ENCODE data around the gene EFCAB5. TPM values are rescaled to one million over a fixed set of nuclear protein-coding genes. Genes with fewer than 3 reads are reported as not detected.

EFCAB5 gene
- polyA plus RNA-seq, 1 of the 3 experiments (the other 2 are of a cell fraction), result 0.05 TPM

DNA sequence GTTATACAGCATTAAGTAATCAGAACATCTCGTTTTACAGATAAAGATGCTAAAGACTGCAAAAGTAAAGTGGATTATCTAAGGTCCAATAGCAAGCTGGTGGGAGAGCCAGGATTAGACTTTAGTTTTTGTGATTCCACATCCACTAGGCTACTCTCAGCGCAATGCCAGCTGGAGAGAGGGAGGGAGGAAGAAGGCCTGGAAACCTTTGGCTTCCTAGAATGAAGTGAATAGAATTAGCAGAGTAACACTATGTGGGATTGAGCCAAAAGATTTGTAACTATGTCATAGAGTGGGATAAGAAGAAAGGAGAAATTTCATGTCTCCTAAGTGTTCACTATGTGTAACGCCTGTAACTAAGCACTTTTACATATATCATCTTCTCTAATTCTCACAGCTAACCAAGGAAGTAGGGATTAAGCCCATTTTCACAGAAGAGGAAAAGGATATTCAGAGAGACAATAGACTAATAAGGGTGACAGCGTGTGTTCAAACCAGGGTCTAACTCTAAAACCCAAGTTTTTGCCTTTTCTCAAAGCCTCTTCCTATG, 149.8 kb downstream of the EFCAB5 start:
- ChIA-PET POLR2A (no interaction called here), CTCF (interaction anchor here (0.8 to 3.6 kb wide), 6 partner anchors 13 to 519 kb away, joined by 3 to 42 read pairs (median 4); no protein-coding TSS in a partner anchor)
- Histone ChIP-seq H3K4me2 (peak overlapping the region; percentile 43; the same call in 1 of the 2 replicates), H3K9me2 (no peaks in the 10 kb centered on the region), H3K9me3 (no peaks in the 10 kb centered on the region), H3K27ac (ENCODE audit: low read depth in 2 of 2, low read length in 1 of 2) (peak overlapping the region in 1 of 2 experiments; percentile 70; a peak in 3 of 4 replicates), H3K4me1 (ENCODE audit: control insufficient read depth in 1 of 2, insufficient read depth in 2 of 2, low read depth in 1 of 2, low read length in 1 of 2) (peaks cover 0 to 31% of the 10 kb centered on the region in 2 experiments; a peak in 2 of 4 replicates), H3K79me2 (ENCODE audit: insufficient read depth) (no peaks in the 10 kb centered on the region), H2AFZ (ENCODE audit: low read depth) (peak overlapping the region; percentile 61; the same call in 1 of the 2 replicates), H3K9ac (no peak overlapping the region; the same call in 1 of the 2 replicates), H3F3A (replicated peaks; ENCODE audit: insufficient read depth) (peaks cover 25% of the 10 kb centered on the region), H3K36me3 (replicated peaks in 1 of 2; ENCODE audit: control insufficient read depth in 1 of 2, insufficient read depth in 2 of 2, low read length in 1 of 2) (no peaks in the 10 kb centered on the region), H4K20me1 (ENCODE audit: insufficient read depth) (no peaks in the 10 kb centered on the region), H3K4me3 (ENCODE audit: low read depth in 2 of 2, low read length in 1 of 2) (no peak overlapping the region; a peak in 1 of 4 replicates), H3K27me3 (ENCODE audit: insufficient read depth) (no peaks in the 10 kb centered on the region)
- TF ChIP-seq YY1 (IDR thresholded peaks at IDR 0.05; ENCODE audit: low read depth), result no peak
- TF ChIP-seq EZH2phosphoT487 (IDR thresholded peaks at IDR 0.05; ENCODE audit: borderline replicate concordance, low read depth), result no peak
- TF ChIP-seq, protein P1, sequence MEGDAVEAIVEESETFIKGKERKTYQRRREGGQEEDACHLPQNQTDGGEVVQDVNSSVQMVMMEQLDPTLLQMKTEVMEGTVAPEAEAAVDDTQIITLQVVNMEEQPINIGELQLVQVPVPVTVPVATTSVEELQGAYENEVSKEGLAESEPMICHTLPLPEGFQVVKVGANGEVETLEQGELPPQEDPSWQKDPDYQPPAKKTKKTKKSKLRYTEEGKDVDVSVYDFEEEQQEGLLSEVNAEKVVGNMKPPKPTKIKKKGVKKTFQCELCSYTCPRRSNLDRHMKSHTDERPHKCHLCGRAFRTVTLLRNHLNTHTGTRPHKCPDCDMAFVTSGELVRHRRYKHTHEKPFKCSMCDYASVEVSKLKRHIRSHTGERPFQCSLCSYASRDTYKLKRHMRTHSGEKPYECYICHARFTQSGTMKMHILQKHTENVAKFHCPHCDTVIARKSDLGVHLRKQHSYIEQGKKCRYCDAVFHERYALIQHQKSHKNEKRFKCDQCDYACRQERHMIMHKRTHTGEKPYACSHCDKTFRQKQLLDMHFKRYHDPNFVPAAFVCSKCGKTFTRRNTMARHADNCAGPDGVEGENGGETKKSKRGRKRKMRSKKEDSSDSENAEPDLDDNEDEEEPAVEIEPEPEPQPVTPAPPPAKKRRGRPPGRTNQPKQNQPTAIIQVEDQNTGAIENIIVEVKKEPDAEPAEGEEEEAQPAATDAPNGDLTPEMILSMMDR (IDR thresholded peaks at IDR 0.05), result no peak
- no peak for TF ChIP-seq RXRA (IDR thresholded peaks at IDR 0.05; ENCODE audit: borderline replicate concordance, low read depth)
- no peak for TF ChIP-seq JUND (IDR thresholded peaks at IDR 0.05)
- TF ChIP-seq TEAD4 (IDR thresholded peaks at IDR 0.05; ENCODE audit: borderline replicate concordance, insufficient read depth), result no peak
- no peak for TF ChIP-seq SMC3 (IDR thresholded peaks at IDR 0.05; ENCODE audit: low read depth, low read length)
- no peak for TF ChIP-seq FOXM1 (IDR thresholded peaks at IDR 0.05; ENCODE audit: low read depth)
- no peak for TF ChIP-seq NFIC (IDR thresholded peaks at IDR 0.05; ENCODE audit: borderline replicate concordance)
- TF ChIP-seq, protein P2, sequence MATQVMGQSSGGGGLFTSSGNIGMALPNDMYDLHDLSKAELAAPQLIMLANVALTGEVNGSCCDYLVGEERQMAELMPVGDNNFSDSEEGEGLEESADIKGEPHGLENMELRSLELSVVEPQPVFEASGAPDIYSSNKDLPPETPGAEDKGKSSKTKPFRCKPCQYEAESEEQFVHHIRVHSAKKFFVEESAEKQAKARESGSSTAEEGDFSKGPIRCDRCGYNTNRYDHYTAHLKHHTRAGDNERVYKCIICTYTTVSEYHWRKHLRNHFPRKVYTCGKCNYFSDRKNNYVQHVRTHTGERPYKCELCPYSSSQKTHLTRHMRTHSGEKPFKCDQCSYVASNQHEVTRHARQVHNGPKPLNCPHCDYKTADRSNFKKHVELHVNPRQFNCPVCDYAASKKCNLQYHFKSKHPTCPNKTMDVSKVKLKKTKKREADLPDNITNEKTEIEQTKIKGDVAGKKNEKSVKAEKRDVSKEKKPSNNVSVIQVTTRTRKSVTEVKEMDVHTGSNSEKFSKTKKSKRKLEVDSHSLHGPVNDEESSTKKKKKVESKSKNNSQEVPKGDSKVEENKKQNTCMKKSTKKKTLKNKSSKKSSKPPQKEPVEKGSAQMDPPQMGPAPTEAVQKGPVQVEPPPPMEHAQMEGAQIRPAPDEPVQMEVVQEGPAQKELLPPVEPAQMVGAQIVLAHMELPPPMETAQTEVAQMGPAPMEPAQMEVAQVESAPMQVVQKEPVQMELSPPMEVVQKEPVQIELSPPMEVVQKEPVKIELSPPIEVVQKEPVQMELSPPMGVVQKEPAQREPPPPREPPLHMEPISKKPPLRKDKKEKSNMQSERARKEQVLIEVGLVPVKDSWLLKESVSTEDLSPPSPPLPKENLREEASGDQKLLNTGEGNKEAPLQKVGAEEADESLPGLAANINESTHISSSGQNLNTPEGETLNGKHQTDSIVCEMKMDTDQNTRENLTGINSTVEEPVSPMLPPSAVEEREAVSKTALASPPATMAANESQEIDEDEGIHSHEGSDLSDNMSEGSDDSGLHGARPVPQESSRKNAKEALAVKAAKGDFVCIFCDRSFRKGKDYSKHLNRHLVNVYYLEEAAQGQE (IDR thresholded peaks at IDR 0.05; ENCODE audit: low read depth, low read length), result no peak
- no peak for DNase-seq
- 84% methylated on average over 4 of the region's 4 CpGs for WGBS (ENCODE audit: low lambda C conversion rate)

DNA sequence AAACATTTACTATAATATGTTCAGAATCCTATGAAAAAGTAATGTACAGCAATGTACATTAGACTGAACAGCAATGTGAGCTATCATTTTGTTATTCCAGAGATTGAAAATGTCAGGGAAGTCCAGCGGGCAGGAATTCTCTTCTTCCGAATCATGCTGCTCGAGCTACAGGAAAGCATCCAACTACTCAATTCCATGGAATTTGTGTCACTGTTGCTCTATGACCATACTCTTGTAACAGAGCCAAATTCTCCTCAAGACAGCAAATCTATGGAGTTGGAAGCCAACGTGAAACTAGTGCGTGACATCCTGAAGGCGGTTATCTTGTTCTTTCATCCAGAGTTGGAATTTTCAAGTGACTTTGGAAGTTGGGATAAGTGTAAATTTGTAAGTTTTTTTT, 150.3 kb downstream of the EFCAB5 start:
- no peaks in the 10 kb centered on the region for H3K27me3 ChIP-seq (ENCODE audit: insufficient read depth)
- H3K36me3 ChIP-seq (replicated peaks in 1 of 2; ENCODE audit: control insufficient read depth in 1 of 2, insufficient read depth in 2 of 2, low read length in 1 of 2), result no peaks in the 10 kb centered on the region
- peak overlapping the region in 1 of 2 experiments; percentile 70; a peak in 3 of 4 replicates for H3K27ac ChIP-seq (ENCODE audit: low read depth in 2 of 2, low read length in 1 of 2)
- no peak overlapping the region; the same call in 1 of the 2 replicates for H3K9ac ChIP-seq
- H3K4me1 ChIP-seq (ENCODE audit: control insufficient read depth in 1 of 2, insufficient read depth in 2 of 2, low read depth in 1 of 2, low read length in 1 of 2), result peaks cover 0 to 31% of the 10 kb centered on the region in 2 experiments; a peak in 2 of 4 replicates
- DNase-seq, result no peak
- no peaks in the 10 kb centered on the region for H3K9me3 ChIP-seq
- H3K9me2 ChIP-seq, result no peaks in the 10 kb centered on the region
- peak overlapping the region; percentile 61; the same call in 1 of the 2 replicates for H2AFZ ChIP-seq (ENCODE audit: low read depth)
- WGBS (ENCODE audit: low lambda C conversion rate), result 31% methylated on average over 6 of the region's 6 CpGs
- H3F3A ChIP-seq (replicated peaks; ENCODE audit: insufficient read depth), result peaks cover 25% of the 10 kb centered on the region
- peak overlapping the region; percentile 43; the same call in 1 of the 2 replicates for H3K4me2 ChIP-seq
- POLR2A ChIA-PET, result no interaction called here
- CTCF ChIA-PET, result interaction anchor here (0.8 to 3.6 kb wide), 9 partner anchors 13 to 519 kb away, joined by 3 to 42 read pairs (median 6); no protein-coding TSS in a partner anchor
- no peaks in the 10 kb centered on the region for H3K79me2 ChIP-seq (ENCODE audit: insufficient read depth)
- H3K4me3 ChIP-seq (ENCODE audit: low read depth in 2 of 2, low read length in 1 of 2), result no peak overlapping the region; a peak in 1 of 4 replicates
- H4K20me1 ChIP-seq (ENCODE audit: insufficient read depth), result no peaks in the 10 kb centered on the region
- TF ChIP-seq EP300 (IDR thresholded peaks at IDR 0.05; ENCODE audit: borderline replicate concordance in 1 of 2, low read depth in 1 of 2, low read length in 1 of 2), result no peak
- peak; percentile 34; the same call in 1 of the 2 replicates for TF ChIP-seq JUND (IDR thresholded peaks at IDR 0.05)
- no peak for TF ChIP-seq MEF2A (IDR thresholded peaks at IDR 0.05; ENCODE audit: borderline replicate concordance, low read depth)
- TF ChIP-seq, protein P3, sequence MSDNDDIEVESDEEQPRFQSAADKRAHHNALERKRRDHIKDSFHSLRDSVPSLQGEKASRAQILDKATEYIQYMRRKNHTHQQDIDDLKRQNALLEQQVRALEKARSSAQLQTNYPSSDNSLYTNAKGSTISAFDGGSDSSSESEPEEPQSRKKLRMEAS (IDR thresholded peaks at IDR 0.05; ENCODE audit: low read depth), result 0 out of 2 replicates have a peak, but pooled peaks have one; percentile 25
- TF ChIP-seq RXRA (IDR thresholded peaks at IDR 0.05; ENCODE audit: borderline replicate concordance, low read depth), result no peak
- no peak for TF ChIP-seq FOXM1 (IDR thresholded peaks at IDR 0.05; ENCODE audit: low read depth)
- peak; percentile 34; the same call in 1 of the 2 replicates for TF ChIP-seq TCF12 (IDR thresholded peaks at IDR 0.05)
- TF ChIP-seq EZH2phosphoT487 (IDR thresholded peaks at IDR 0.05; ENCODE audit: borderline replicate concordance, low read depth), result no peak
- peak; percentile 82 for TF ChIP-seq NFIC (IDR thresholded peaks at IDR 0.05; ENCODE audit: borderline replicate concordance)
- TF ChIP-seq TEAD4 (IDR thresholded peaks at IDR 0.05; ENCODE audit: borderline replicate concordance, insufficient read depth), result peak; percentile 55; the same call in 1 of the 2 replicates
- TF ChIP-seq, protein P4, sequence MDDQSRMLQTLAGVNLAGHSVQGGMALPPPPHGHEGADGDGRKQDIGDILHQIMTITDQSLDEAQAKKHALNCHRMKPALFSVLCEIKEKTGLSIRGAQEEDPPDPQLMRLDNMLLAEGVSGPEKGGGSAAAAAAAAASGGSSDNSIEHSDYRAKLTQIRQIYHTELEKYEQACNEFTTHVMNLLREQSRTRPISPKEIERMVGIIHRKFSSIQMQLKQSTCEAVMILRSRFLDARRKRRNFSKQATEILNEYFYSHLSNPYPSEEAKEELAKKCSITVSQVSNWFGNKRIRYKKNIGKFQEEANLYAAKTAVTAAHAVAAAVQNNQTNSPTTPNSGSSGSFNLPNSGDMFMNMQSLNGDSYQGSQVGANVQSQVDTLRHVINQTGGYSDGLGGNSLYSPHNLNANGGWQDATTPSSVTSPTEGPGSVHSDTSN (IDR thresholded peaks at IDR 0.05), result peak; percentile 48; the same call in 1 of the 2 replicates
- no peak for TF ChIP-seq SIN3A (IDR thresholded peaks at IDR 0.05; ENCODE audit: borderline replicate concordance, low read depth, low read length)
- peak; percentile 48; the same call in 1 of the 2 replicates for TF ChIP-seq FOSL2 (IDR thresholded peaks at IDR 0.05; ENCODE audit: borderline replicate concordance, low read depth)
- no peak for TF ChIP-seq SMC3 (IDR thresholded peaks at IDR 0.05; ENCODE audit: low read depth, low read length)
- TF ChIP-seq YY1 (IDR thresholded peaks at IDR 0.05; ENCODE audit: low read depth), result no peak
